Lower lobe of right lung (tissue), 2 donors: ENCODE measurements around the gene NR2F1-AS1. TPM values are rescaled to one million over a fixed set of nuclear protein-coding genes. Genes with fewer than 3 reads are reported as not detected.

Source experiments
- ATAC-seq, 2 donors: fragments of 200-7000 bp; cut with Tn5 transposase; one replicate each; pipeline ENCODE4 v1.9.1; 2020 to 2022; ENCODE audit warnings: mild to moderate bottlenecking in 2 of 2, moderate library complexity in 2 of 2
- DNase-seq: peaks from one replicate; pipeline ENCODE4 v3.0.0-alpha.2; 2020
- H3K27ac ChIP-seq: fragments of 200-600 bp; one replicate; pipeline ENCODE4 v1.8.0; 2022
- H3K27me3 ChIP-seq: fragments of 200-600 bp; one replicate; pipeline ENCODE4 v1.8.0; 2022; ENCODE audit warnings: low read depth
- H3K36me3 ChIP-seq: fragments of 200-600 bp; one replicate; pipeline ENCODE4 v1.8.0; 2022; ENCODE audit warnings: mild to moderate bottlenecking
- H3K4me1 ChIP-seq: fragments of 200-600 bp; one replicate; pipeline ENCODE4 v1.8.0; 2022
- H3K4me3 ChIP-seq: fragments of 200-600 bp; one replicate; pipeline ENCODE4 v1.8.0; 2022; ENCODE audit warnings: mild to moderate bottlenecking
- H3K9me3 ChIP-seq: fragments of 200-600 bp; one replicate; pipeline ENCODE4 v1.8.0; 2022
- intact Hi-C: fragments of 100-400 bp; cut with DNase I; formaldehyde crosslinking; loops from one replicate; pipeline ENCODE4 v1.11.0; 2022
- total RNA-seq: library from RNA; stranded (reverse); fragmentation: NEBNext Ultra II Directional; extraction: Animal tissue kit (Norgen Biotek cat#: 25700); gene quantifications from one replicate; pipeline ENCODE4 v1.2.1, GENCODE V29; 2021
- TF ChIP-seq, protein P1 (sequence below): fragments of 200-600 bp; IDR thresholded peaks from one replicate; pipeline ENCODE4 v1.8.0; 2022; ENCODE audit warnings: antibody characterized with exemption, mild to moderate bottlenecking
- donor health status: DM: no; HTN: yes; CAD: no; lungs with severe emphysema.

The NR2F1-AS1 gene
- total RNA-seq, 1 donor from 2014 or later: 11.1 TPM

DNA sequence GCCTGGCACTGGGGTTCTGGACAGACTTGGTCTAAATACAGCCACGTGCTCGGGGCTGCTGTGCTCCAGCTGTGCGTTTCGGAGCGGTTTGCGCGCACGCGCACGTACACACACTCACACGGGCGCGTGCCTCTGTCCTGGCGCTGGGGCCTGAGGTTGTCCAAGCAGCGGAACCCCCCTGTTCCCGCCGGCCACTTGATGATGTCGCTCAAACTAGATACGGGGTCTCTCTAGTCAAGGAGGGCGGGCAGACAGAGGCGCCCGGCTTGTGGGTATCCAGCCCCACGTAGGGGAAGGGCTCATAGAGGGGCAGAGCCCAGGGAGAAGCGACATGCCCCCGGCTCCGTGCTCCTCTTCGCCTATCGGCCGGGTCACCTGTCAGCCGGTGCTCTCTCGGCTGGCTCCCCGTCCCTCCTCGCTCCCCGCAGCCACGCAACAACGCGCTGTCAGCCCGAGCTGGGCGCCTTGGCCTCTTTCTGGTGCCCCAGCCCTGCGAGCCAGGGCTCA, 8.9 kb downstream of the NR2F1-AS1 start:
- H3K4me3 ChIP-seq: no peak overlapping the region
- peaks cover 83% of the 10 kb centered on the region for H3K27me3 ChIP-seq
- H3K36me3 ChIP-seq: no peaks in the 10 kb centered on the region
- DNase-seq (no peak), ATAC-seq (peak; percentile 35 to 42)
- no peak overlapping the region for H3K27ac ChIP-seq
- peaks cover 33% of the 10 kb centered on the region for H3K4me1 ChIP-seq
- intact Hi-C loops: no loop called here
- H3K9me3 ChIP-seq: no peaks in the 10 kb centered on the region
- TF ChIP-seq, protein P1, sequence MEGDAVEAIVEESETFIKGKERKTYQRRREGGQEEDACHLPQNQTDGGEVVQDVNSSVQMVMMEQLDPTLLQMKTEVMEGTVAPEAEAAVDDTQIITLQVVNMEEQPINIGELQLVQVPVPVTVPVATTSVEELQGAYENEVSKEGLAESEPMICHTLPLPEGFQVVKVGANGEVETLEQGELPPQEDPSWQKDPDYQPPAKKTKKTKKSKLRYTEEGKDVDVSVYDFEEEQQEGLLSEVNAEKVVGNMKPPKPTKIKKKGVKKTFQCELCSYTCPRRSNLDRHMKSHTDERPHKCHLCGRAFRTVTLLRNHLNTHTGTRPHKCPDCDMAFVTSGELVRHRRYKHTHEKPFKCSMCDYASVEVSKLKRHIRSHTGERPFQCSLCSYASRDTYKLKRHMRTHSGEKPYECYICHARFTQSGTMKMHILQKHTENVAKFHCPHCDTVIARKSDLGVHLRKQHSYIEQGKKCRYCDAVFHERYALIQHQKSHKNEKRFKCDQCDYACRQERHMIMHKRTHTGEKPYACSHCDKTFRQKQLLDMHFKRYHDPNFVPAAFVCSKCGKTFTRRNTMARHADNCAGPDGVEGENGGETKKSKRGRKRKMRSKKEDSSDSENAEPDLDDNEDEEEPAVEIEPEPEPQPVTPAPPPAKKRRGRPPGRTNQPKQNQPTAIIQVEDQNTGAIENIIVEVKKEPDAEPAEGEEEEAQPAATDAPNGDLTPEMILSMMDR: no peak

DNA sequence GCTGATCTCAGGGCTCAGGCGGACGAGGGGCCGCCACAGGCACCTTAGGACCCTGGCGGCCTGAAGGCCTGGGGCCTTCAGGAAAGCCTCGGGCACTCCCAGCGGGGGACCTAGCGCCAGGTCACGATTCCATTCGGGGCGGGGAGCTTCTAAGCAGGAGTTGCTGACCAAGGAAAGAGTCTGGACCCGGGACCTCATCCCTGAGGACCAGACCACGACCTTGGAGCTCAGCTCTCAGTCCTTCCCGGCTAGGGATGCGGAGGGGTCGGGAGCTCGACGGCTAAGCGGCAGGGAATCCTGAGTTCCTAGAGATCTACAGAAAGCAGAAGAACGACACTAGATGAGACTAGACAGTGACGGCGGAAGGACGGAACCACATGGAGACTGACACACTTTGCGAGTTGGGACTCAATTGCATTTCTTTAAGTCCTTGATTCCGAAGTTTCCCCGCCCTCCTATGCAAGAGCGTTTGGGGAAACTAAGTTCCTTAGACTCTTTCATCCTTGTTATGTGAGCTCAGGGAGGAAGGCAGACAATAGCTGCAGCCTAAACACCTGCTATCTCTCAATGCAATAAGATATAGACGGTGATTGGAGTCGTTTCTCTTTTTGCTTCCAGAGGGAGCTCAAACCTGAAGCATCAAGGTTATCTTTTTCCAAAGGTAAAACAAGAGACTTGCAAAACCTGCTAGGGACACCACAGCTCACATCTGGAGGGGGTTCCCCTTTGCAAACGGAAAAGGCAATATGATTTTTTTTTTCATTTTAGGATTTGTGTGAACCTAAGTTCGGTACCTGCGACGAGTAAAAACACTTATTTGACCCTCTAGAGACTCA, 9.7 kb downstream of the NR2F1-AS1 start:
- Histone ChIP-seq H3K27ac (no peak overlapping the region), H3K4me3 (peak overlapping the region; percentile 20), H3K4me1 (peaks cover 25% of the 10 kb centered on the region), H3K36me3 (no peaks in the 10 kb centered on the region), H3K9me3 (no peaks in the 10 kb centered on the region), H3K27me3 (peaks cover 78% of the 10 kb centered on the region)
- intact Hi-C loops: no loop called here
- ATAC-seq: no peak
- no peak for DNase-seq
- TF ChIP-seq, protein P1: no peak

GRCh38 chr5:93570294-93571113, 10.5 kb downstream of the NR2F1-AS1 start:
- peaks cover 23% of the 10 kb centered on the region for H3K4me1 ChIP-seq
- peak in 1 of 2 donors; percentile 34 for ATAC-seq
- intact Hi-C loops: no loop called here

DNA sequence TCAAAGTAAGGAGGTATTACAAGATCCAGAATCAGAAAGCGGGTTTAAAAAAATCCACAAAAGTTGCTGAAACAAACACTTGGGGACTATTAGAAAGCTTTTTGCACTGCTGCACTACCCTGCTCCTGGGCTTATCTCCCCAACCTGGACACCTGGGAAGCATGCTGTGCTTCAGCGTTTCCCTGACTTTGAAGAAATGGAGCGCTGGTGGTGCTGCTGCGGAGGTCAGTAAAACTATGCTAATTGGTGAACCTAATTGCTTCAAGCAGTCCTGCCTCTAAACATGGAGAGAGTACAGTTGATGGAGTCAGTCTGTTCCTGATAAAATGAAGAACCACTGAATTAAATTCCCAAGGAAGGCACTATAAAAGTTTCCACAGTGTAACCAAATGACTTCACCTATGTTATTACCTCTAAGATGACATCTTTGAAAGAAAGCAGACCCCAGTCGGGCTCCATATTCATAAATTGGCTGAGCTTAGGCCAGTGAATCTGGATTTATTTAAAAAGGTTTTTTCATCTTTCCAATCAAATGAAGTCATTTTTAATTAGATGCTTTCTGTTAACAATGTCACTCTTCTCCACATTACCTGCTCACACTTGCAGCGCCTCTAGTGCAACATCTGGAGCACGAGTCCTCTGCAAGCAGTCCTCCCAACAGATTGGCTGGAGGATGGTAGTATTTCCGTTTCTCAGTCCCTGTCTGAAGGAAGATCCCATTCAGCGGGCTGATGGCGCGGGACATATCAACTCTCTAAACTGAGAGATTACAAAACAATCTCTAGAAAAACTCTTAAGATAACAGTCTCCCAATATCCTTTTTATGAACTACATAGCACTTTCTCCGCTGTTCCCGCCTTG, 11.5 kb downstream of the NR2F1-AS1 start:
- Histone ChIP-seq H3K27me3 (peaks cover 62% of the 10 kb centered on the region), H3K4me1 (peaks cover 19% of the 10 kb centered on the region), H3K27ac (no peak overlapping the region), H3K4me3 (no peak overlapping the region), H3K36me3 (no peaks in the 10 kb centered on the region), H3K9me3 (no peaks in the 10 kb centered on the region)
- intact Hi-C loops: no loop called here
- ATAC-seq (no peak), DNase-seq (no peak)
- TF ChIP-seq, protein P1: no peak

More at GRCh38 chr5:93570294-93571113, 10.5 kb downstream of the NR2F1-AS1 start:
- peak overlapping the region; percentile 20 for H3K4me3 ChIP-seq
- TF ChIP-seq, protein P1: no peak
- H3K27ac ChIP-seq: no peak overlapping the region
- no peaks in the 10 kb centered on the region for H3K36me3 ChIP-seq
- no peaks in the 10 kb centered on the region for H3K9me3 ChIP-seq
- peaks cover 70% of the 10 kb centered on the region for H3K27me3 ChIP-seq
- DNase-seq: no peak

GRCh38 chr5:93567424-93567823, 13.6 kb downstream of the NR2F1-AS1 start:
- TF ChIP-seq, protein P1: no peak
- Histone ChIP-seq H3K9me3 (no peaks in the 10 kb centered on the region), H3K27me3 (peaks cover 42% of the 10 kb centered on the region), H3K4me3 (no peak overlapping the region), H3K4me1 (peaks cover 19% of the 10 kb centered on the region), H3K36me3 (peaks cover 5% of the 10 kb centered on the region), H3K27ac (no peak overlapping the region)
- ATAC-seq: no peak
- intact Hi-C loops: no loop called here
- DNase-seq: no peak
